ENCODE measurements around the gene ITGA5.

ITGA5 gene

GRCh38 chr12:54383041-54383609 lies 35.9 kb downstream of the ITGA5 start:
- Histone ChIP-seq H3K27ac (ENCODE audit: low read depth in 2 of 2, low read length in 2 of 2) (peak overlapping the region; percentile 59 to 65), H3K4me3 (ENCODE audit: low read length in 2 of 2) (no peak overlapping the region), H3K9me3 (ENCODE audit: control insufficient read depth in 2 of 2, low read length in 2 of 2) (no peaks in the 10 kb centered on the region), H3K9ac (ENCODE audit: low read depth in 1 of 2, low read length in 2 of 2) (no peak overlapping the region), H3K4me1 (ENCODE audit: control insufficient read depth in 2 of 2, insufficient read depth in 2 of 2, low read length in 2 of 2) (peaks cover 14 to 15% of the 10 kb centered on the region in 2 donors), H3K36me3 (ENCODE audit: control insufficient read depth in 2 of 2, insufficient read depth in 2 of 2, low read length in 2 of 2) (no peaks in the 10 kb centered on the region), H3K27me3 (ENCODE audit: control insufficient read depth in 2 of 2, insufficient read depth in 2 of 2, low read length in 2 of 2) (peaks cover 0 to 2% of the 10 kb centered on the region in 2 donors)

- Histone ChIP-seq H3K27me3 (ENCODE audit: control insufficient read depth in 2 of 2, insufficient read depth in 2 of 2, low read length in 2 of 2) (peaks cover 0 to 2% of the 10 kb centered on the region in 2 donors), H3K27ac (ENCODE audit: low read depth in 2 of 2, low read length in 2 of 2) (no peak overlapping the region), H3K9me3 (ENCODE audit: control insufficient read depth in 2 of 2, low read length in 2 of 2) (no peaks in the 10 kb centered on the region), H3K36me3 (ENCODE audit: control insufficient read depth in 2 of 2, insufficient read depth in 2 of 2, low read length in 2 of 2) (no peaks in the 10 kb centered on the region), H3K4me3 (ENCODE audit: low read length in 2 of 2) (no peak overlapping the region), H3K4me1 (ENCODE audit: control insufficient read depth in 2 of 2, insufficient read depth in 2 of 2, low read length in 2 of 2) (peaks cover 9 to 13% of the 10 kb centered on the region in 2 donors), H3K9ac (ENCODE audit: low read depth in 1 of 2, low read length in 2 of 2) (no peak overlapping the region)
Measured at GRCh38 chr12:54381136-54381535, 37.9 kb downstream of the ITGA5 start.

- Histone ChIP-seq H3K4me3 (ENCODE audit: low read length in 2 of 2) (peak overlapping the region; percentile 64 to 74), H3K27ac (ENCODE audit: low read depth in 2 of 2, low read length in 2 of 2) (peak overlapping the region; percentile 25 to 48), H3K4me1 (ENCODE audit: control insufficient read depth in 2 of 2, insufficient read depth in 2 of 2, low read length in 2 of 2) (peaks cover 7 to 11% of the 10 kb centered on the region in 2 donors), H3K27me3 (ENCODE audit: control insufficient read depth in 2 of 2, insufficient read depth in 2 of 2, low read length in 2 of 2) (peaks cover 2% of the 10 kb centered on the region in 2 donors), H3K36me3 (ENCODE audit: control insufficient read depth in 2 of 2, insufficient read depth in 2 of 2, low read length in 2 of 2) (no peaks in the 10 kb centered on the region), H3K9me3 (ENCODE audit: control insufficient read depth in 2 of 2, low read length in 2 of 2) (no peaks in the 10 kb centered on the region), H3K9ac (ENCODE audit: low read depth in 1 of 2, low read length in 2 of 2) (peak overlapping the region in 1 of 2 donors; percentile 49)
Measured at GRCh38 chr12:54379398-54380201, 39.5 kb downstream of the ITGA5 start.

- peaks cover 4 to 16% of the 10 kb centered on the region in 2 donors for H3K4me1 ChIP-seq (ENCODE audit: control insufficient read depth in 2 of 2, insufficient read depth in 2 of 2, low read length in 2 of 2)
- no peaks in the 10 kb centered on the region for H3K36me3 ChIP-seq (ENCODE audit: control insufficient read depth in 2 of 2, insufficient read depth in 2 of 2, low read length in 2 of 2)
- H3K27ac ChIP-seq (ENCODE audit: low read depth in 2 of 2, low read length in 2 of 2): peak overlapping the region; percentile 25 to 48
- H3K27me3 ChIP-seq (ENCODE audit: control insufficient read depth in 2 of 2, insufficient read depth in 2 of 2, low read length in 2 of 2): peaks cover 2 to 4% of the 10 kb centered on the region in 2 donors
- H3K9me3 ChIP-seq (ENCODE audit: control insufficient read depth in 2 of 2, low read length in 2 of 2): no peaks in the 10 kb centered on the region
- H3K9ac ChIP-seq (ENCODE audit: low read depth in 1 of 2, low read length in 2 of 2): peak overlapping the region in 1 of 2 donors; percentile 49
- peak overlapping the region; percentile 64 to 74 for H3K4me3 ChIP-seq (ENCODE audit: low read length in 2 of 2)
Measured at GRCh38 chr12:54378796-54379397, 40.2 kb downstream of the ITGA5 start.

- peak overlapping the region in 1 of 2 donors; percentile 24 for H3K9ac ChIP-seq (ENCODE audit: low read depth in 1 of 2, low read length in 2 of 2)
- no peaks in the 10 kb centered on the region for H3K9me3 ChIP-seq (ENCODE audit: control insufficient read depth in 2 of 2, low read length in 2 of 2)
- H3K36me3 ChIP-seq (ENCODE audit: control insufficient read depth in 2 of 2, insufficient read depth in 2 of 2, low read length in 2 of 2): no peaks in the 10 kb centered on the region
- peaks cover 2 to 4% of the 10 kb centered on the region in 2 donors for H3K27me3 ChIP-seq (ENCODE audit: control insufficient read depth in 2 of 2, insufficient read depth in 2 of 2, low read length in 2 of 2)
- no peak overlapping the region for H3K27ac ChIP-seq (ENCODE audit: low read depth in 2 of 2, low read length in 2 of 2)
- H3K4me1 ChIP-seq (ENCODE audit: control insufficient read depth in 2 of 2, insufficient read depth in 2 of 2, low read length in 2 of 2): peaks cover 4 to 16% of the 10 kb centered on the region in 2 donors
- H3K4me3 ChIP-seq (ENCODE audit: low read length in 2 of 2): peak overlapping the region in 1 of 2 donors; percentile 57
Measured at GRCh38 chr12:54377797-54378515, 41.1 kb downstream of the ITGA5 start.

- Histone ChIP-seq H3K27ac (ENCODE audit: low read depth in 2 of 2, low read length in 2 of 2) (peak overlapping the region in 1 of 2 donors; percentile 24), H3K27me3 (ENCODE audit: control insufficient read depth in 2 of 2, insufficient read depth in 2 of 2, low read length in 2 of 2) (peaks cover 2 to 4% of the 10 kb centered on the region in 2 donors), H3K9ac (ENCODE audit: low read depth in 1 of 2, low read length in 2 of 2) (no peak overlapping the region), H3K4me1 (ENCODE audit: control insufficient read depth in 2 of 2, insufficient read depth in 2 of 2, low read length in 2 of 2) (peaks cover 4 to 16% of the 10 kb centered on the region in 2 donors), H3K36me3 (ENCODE audit: control insufficient read depth in 2 of 2, insufficient read depth in 2 of 2, low read length in 2 of 2) (no peaks in the 10 kb centered on the region), H3K9me3 (ENCODE audit: control insufficient read depth in 2 of 2, low read length in 2 of 2) (no peaks in the 10 kb centered on the region), H3K4me3 (ENCODE audit: low read length in 2 of 2) (no peak overlapping the region)
Measured at GRCh38 chr12:54377007-54377406, 42.1 kb downstream of the ITGA5 start.

GRCh38 chr12:54376596-54376995 lies 42.5 kb downstream of the ITGA5 start:
- H3K4me1 ChIP-seq (ENCODE audit: control insufficient read depth in 2 of 2, insufficient read depth in 2 of 2, low read length in 2 of 2): peaks cover 7 to 16% of the 10 kb centered on the region in 2 donors
- no peaks in the 10 kb centered on the region for H3K9me3 ChIP-seq (ENCODE audit: control insufficient read depth in 2 of 2, low read length in 2 of 2)
- no peak overlapping the region for H3K4me3 ChIP-seq (ENCODE audit: low read length in 2 of 2)
- H3K36me3 ChIP-seq (ENCODE audit: control insufficient read depth in 2 of 2, insufficient read depth in 2 of 2, low read length in 2 of 2): no peaks in the 10 kb centered on the region
- H3K27me3 ChIP-seq (ENCODE audit: control insufficient read depth in 2 of 2, insufficient read depth in 2 of 2, low read length in 2 of 2): peaks cover 2 to 4% of the 10 kb centered on the region in 2 donors
- no peak overlapping the region for H3K9ac ChIP-seq (ENCODE audit: low read depth in 1 of 2, low read length in 2 of 2)
- peak overlapping the region in 1 of 2 donors; percentile 24 for H3K27ac ChIP-seq (ENCODE audit: low read depth in 2 of 2, low read length in 2 of 2)

- Histone ChIP-seq H3K27me3 (ENCODE audit: control insufficient read depth in 2 of 2, insufficient read depth in 2 of 2, low read length in 2 of 2) (peaks cover 4 to 5% of the 10 kb centered on the region in 2 donors), H3K9me3 (ENCODE audit: control insufficient read depth in 2 of 2, low read length in 2 of 2) (no peaks in the 10 kb centered on the region), H3K36me3 (ENCODE audit: control insufficient read depth in 2 of 2, insufficient read depth in 2 of 2, low read length in 2 of 2) (no peaks in the 10 kb centered on the region), H3K27ac (ENCODE audit: low read depth in 2 of 2, low read length in 2 of 2) (peak overlapping the region in 1 of 2 donors; percentile 23), H3K4me1 (ENCODE audit: control insufficient read depth in 2 of 2, insufficient read depth in 2 of 2, low read length in 2 of 2) (peaks cover 7 to 19% of the 10 kb centered on the region in 2 donors), H3K9ac (ENCODE audit: low read depth in 1 of 2, low read length in 2 of 2) (no peak overlapping the region), H3K4me3 (ENCODE audit: low read length in 2 of 2) (no peak overlapping the region)
Measured at GRCh38 chr12:54375259-54375579, 43.8 kb downstream of the ITGA5 start.

GRCh38 chr12:54374562-54375258 lies 44.4 kb downstream of the ITGA5 start:
- H3K27me3 ChIP-seq (ENCODE audit: control insufficient read depth in 2 of 2, insufficient read depth in 2 of 2, low read length in 2 of 2): peaks cover 4 to 5% of the 10 kb centered on the region in 2 donors
- H3K9me3 ChIP-seq (ENCODE audit: control insufficient read depth in 2 of 2, low read length in 2 of 2): no peaks in the 10 kb centered on the region
- H3K36me3 ChIP-seq (ENCODE audit: control insufficient read depth in 2 of 2, insufficient read depth in 2 of 2, low read length in 2 of 2): no peaks in the 10 kb centered on the region
- no peak overlapping the region for H3K9ac ChIP-seq (ENCODE audit: low read depth in 1 of 2, low read length in 2 of 2)
- peaks cover 7 to 20% of the 10 kb centered on the region in 2 donors for H3K4me1 ChIP-seq (ENCODE audit: control insufficient read depth in 2 of 2, insufficient read depth in 2 of 2, low read length in 2 of 2)
- peak overlapping the region in 1 of 2 donors; percentile 25 for H3K27ac ChIP-seq (ENCODE audit: low read depth in 2 of 2, low read length in 2 of 2)
- H3K4me3 ChIP-seq (ENCODE audit: low read length in 2 of 2): no peak overlapping the region
